HepG2 (cell line): ENCODE results near the gene PTPRE. TPM values are rescaled to one million over a fixed set of nuclear protein-coding genes. Genes with fewer than 3 reads are reported as not detected.

ENCODE experiments used
- ATAC-seq: fragments of 200-7000 bp; cut with Tn5 transposase; 3 replicates; pipeline ENCODE4 v1.9.1; 2020; ENCODE audit warnings: mild to moderate bottlenecking, moderate library complexity
- BruUV-seq: library from RNA; stranded (reverse); fragments of 400-500 nt; replicated peaks from 2 replicates; lab custom pipeline; 2021; lab: Mats Ljungman, UMichigan
- CTCF ChIA-PET: fragments of 300-600 bp; formaldehyde crosslinking; extraction: SDS; loops from one replicate; lab custom pipeline; 2021; ENCODE audit warnings: low total read pairs, inconsistent platforms, low intra/inter-chr PET ratio; lab: Yijun Ruan, JAX
- POLR2A ChIA-PET: fragments of 350-600 bp; sonication (Branson Sonifier 250); formaldehyde crosslinking; loops from one replicate; lab custom pipeline; 2020; ENCODE audit warnings: antibody characterized with exemption, inconsistent platforms; lab: Yijun Ruan, JAX
- DNase-seq: peaks from one replicate; pipeline ENCODE4 v3.0.0-alpha.2; 2015; ENCODE audit warnings: low spot score
- FAIRE-seq: peaks from 3 replicates; lab custom pipeline; 2011; peaks lifted over from hg19 to GRCh38; lab: Jason Lieb, UNC
- H2AFZ ChIP-seq: one replicate; pipeline ENCODE4 v1.6.1; 2011; ENCODE audit warnings: low read length, inconsistent platforms
- H3K27ac ChIP-seq: fragments of 300-600 bp; 3 replicates; pipeline ENCODE4 v1.8.0; 2011; ENCODE audit warnings: mixed run types, mild to moderate bottlenecking, mixed read lengths, low read length, inconsistent platforms; ENCODE audit not compliant: insufficient read depth; ENCODE audit errors: extremely low read length
- H3K27me3 ChIP-seq, 2 experiments: fragments of 200-600 bp in 1 of 2; 2 replicates in 1 of 2; 3 replicates in 1 of 2; pipeline versions ENCODE4 v1.6.0 to v1.8.0; 2011; ENCODE audit warnings: low read length in 2 of 2, mild to moderate bottlenecking in 2 of 2, moderate library complexity in 2 of 2, inconsistent platforms in 1 of 2; ENCODE audit not compliant: insufficient read depth in 2 of 2, control insufficient read depth in 1 of 2
- H3K36me3 ChIP-seq, 2 experiments: fragments of 200-600 bp in 1 of 2; replicated peaks in 1 of 2; 2 replicates in 1 of 2; 3 replicates in 1 of 2; pipeline versions ENCODE4 v1.5.1 to v1.8.0; 2011; ENCODE audit warnings: low read length in 2 of 2, inconsistent platforms in 1 of 2; ENCODE audit not compliant: insufficient read depth in 2 of 2, control insufficient read depth in 1 of 2
- H3K4me1 ChIP-seq: 2 replicates; pipeline ENCODE4 v1.5.1; 2012; ENCODE audit warnings: low read length, inconsistent platforms; ENCODE audit not compliant: insufficient read depth
- H3K4me2 ChIP-seq: 2 replicates; pipeline ENCODE4 v1.6.0; 2011; ENCODE audit warnings: low read depth, low read length, inconsistent platforms
- H3K4me3 ChIP-seq, 3 experiments: fragments of 200-600 bp in 1 of 3; sonication (generic), shearing (Covaris generic) in 1 of 3; replicated peaks in 1 of 3; 2 replicates each; pipeline ENCODE4 v1.5.1; 2011 to 2016; ENCODE audit warnings: low read length in 3 of 3, inconsistent platforms in 2 of 3, low read depth in 2 of 3, mild to moderate bottlenecking in 2 of 3, control low read depth in 1 of 3, mixed read lengths in 1 of 3; ENCODE audit not compliant: insufficient read depth in 1 of 3
- H3K79me2 ChIP-seq: one replicate; pipeline ENCODE4 v1.6.1; 2011; ENCODE audit warnings: low read length, inconsistent platforms; ENCODE audit not compliant: insufficient read depth
- H3K9ac ChIP-seq: 2 replicates; pipeline ENCODE4 v1.6.0; 2011; ENCODE audit warnings: mild to moderate bottlenecking, low read depth, low read length, inconsistent platforms; ENCODE audit not compliant: insufficient read depth
- H3K9me3 ChIP-seq: 2 replicates; pipeline ENCODE4 v1.5.1; 2012; ENCODE audit warnings: mild to moderate bottlenecking, low read length
- H4K20me1 ChIP-seq: 2 replicates; pipeline ENCODE4 v1.6.0; 2011; ENCODE audit warnings: inconsistent platforms, mild to moderate bottlenecking, low read length, moderate library complexity; ENCODE audit not compliant: insufficient read depth
- ELF3 ChIP-seq: IDR thresholded peaks from 2 replicates; pipeline ENCODE4 v1.6.1; 2016; ENCODE audit warnings: missing genetic modification reagents, missing compliant biosample characterization
- ETV6 ChIP-seq: sonication (generic); formaldehyde crosslinking; conservative IDR thresholded peaks from 2 replicates; pipeline ENCODE4 v1.4.0; 2020; ENCODE audit warnings: missing genetic modification reagents
- HNRNPH1 ChIP-seq: fragments of 200-400 bp; formaldehyde crosslinking; optimal IDR thresholded peaks from 2 replicates; pipeline ENCODE3; 2017; ENCODE audit warnings: mild to moderate bottlenecking, low read depth, low read length
- HOXA5 ChIP-seq: sonication (generic); formaldehyde crosslinking; IDR thresholded peaks from 2 replicates; pipeline ENCODE4 v1.4.0; 2020; ENCODE audit warnings: missing genetic modification reagents
- SMAD1 ChIP-seq: sonication (generic); formaldehyde crosslinking; IDR thresholded peaks from 2 replicates; pipeline ENCODE4 v1.4.0; 2020; ENCODE audit warnings: missing genetic modification reagents, low read depth, mild to moderate bottlenecking, borderline replicate concordance
- SP5 ChIP-seq: IDR thresholded peaks from 2 replicates; pipeline ENCODE4 v1.6.1; 2016; ENCODE audit warnings: low read depth, borderline replicate concordance
- ZBTB42 ChIP-seq: sonication (generic); formaldehyde crosslinking; IDR thresholded peaks from 2 replicates; pipeline ENCODE4 v1.5.0; 2020; ENCODE audit warnings: mild to moderate bottlenecking, missing genetic modification reagents
- ZFAT ChIP-seq: sonication (generic); formaldehyde crosslinking; conservative IDR thresholded peaks from 2 replicates; pipeline ENCODE4 v1.8.1; 2023; ENCODE audit warnings: missing genetic modification reagents, inconsistent platforms
- ZFYVE20 ChIP-seq: sonication (generic); formaldehyde crosslinking; IDR thresholded peaks from 2 replicates; pipeline ENCODE4 v1.8.0; 2023; ENCODE audit warnings: low read depth, mild to moderate bottlenecking, moderate library complexity, missing genetic modification reagents, borderline replicate concordance
- ZNF143 ChIP-seq: sonication (generic); formaldehyde crosslinking; IDR thresholded peaks from 2 replicates; pipeline ENCODE4 v1.4.0; 2020; ENCODE audit warnings: missing genetic modification reagents
- ZNF282 ChIP-seq: fragments of 450-650 bp; IDR thresholded peaks from 2 replicates; pipeline ENCODE4 v1.6.1; 2018; ENCODE audit not compliant: partially characterized antibody
- ZNF3 ChIP-seq: IDR thresholded peaks from 2 replicates; pipeline ENCODE4 v1.7.0; 2017; ENCODE audit warnings: inconsistent platforms
- ZSCAN25 ChIP-seq: sonication (generic); formaldehyde crosslinking; IDR thresholded peaks from 2 replicates; pipeline ENCODE4 v1.8.0; 2022; ENCODE audit warnings: mild to moderate bottlenecking, missing genetic modification reagents
- WGBS: methylation state at CpG from one replicate; pipeline ENCODE4 v1.1.6; 2017; ENCODE audit warnings: low lambda C conversion rate; 5-methylcytosine and 5-hydroxymethylcytosine counted together
- in situ Hi-C: cut with HindIII; loops from 2 replicates; pipeline ENCODE4 v1.10.0; 2017; ENCODE audit warnings: low pct_unique_long_range_greater_than_20kb; ENCODE audit not compliant: extremely low pct_ligation_motif_present
- intact Hi-C: fragments of 100-400 bp; cut with micrococcal nuclease; formaldehyde crosslinking; loops from one replicate; pipeline ENCODE4 v1.10.0; 2022; ENCODE audit not compliant: unreplicated experiment
- polyA plus RNA-seq, 8 experiments: library from polyadenylated mRNA; depleted of rRNA in 3 of 8; stranded (reverse) in 7 of 8; unstranded in 1 of 8; fragments of >200 nt; fragmentation: Illumina TruSeq in 4 of 8; extraction: Trizol in 4 of 8; gene quantifications; 2 replicates each; pipeline versions ENCODE4 v1.2.1 to v1.2.3, GENCODE V29; 2011 to 2016; ENCODE audit warnings: low read depth in 4 of 8, missing spikeins in 1 of 8, mixed read lengths in 1 of 8; ENCODE audit not compliant: insufficient read depth in 1 of 8
- total RNA-seq, 5 experiments: library from RNA; depleted of rRNA; stranded (reverse); fragments of >200 nt; fragmentation: Illumina TruSeq; extraction: Trizol; gene quantifications; 2 replicates each; pipeline ENCODE4 v1.2.3, GENCODE V29; 2016; ENCODE audit warnings: low read depth in 1 of 5
- TF ChIP-seq, protein P1 (sequence below): sonication (generic); formaldehyde crosslinking; IDR thresholded peaks from 2 replicates; pipeline ENCODE4 v1.9.0; 2021; ENCODE audit warnings: missing genetic modification reagents, mild to moderate bottlenecking, borderline replicate concordance
- TF ChIP-seq, protein P2 (sequence below), 2 experiments: sonication (generic) in 1 of 2; formaldehyde crosslinking in 1 of 2; IDR thresholded peaks; 2 replicates each; pipeline versions ENCODE4 v1.5.1 to v1.6.1; 2011 to 2020; ENCODE audit warnings: borderline replicate concordance in 1 of 2, low read depth in 1 of 2, low read length in 1 of 2, mild to moderate bottlenecking in 1 of 2, missing genetic modification reagents in 1 of 2, moderate library complexity in 1 of 2
- TF ChIP-seq, protein P3 (sequence below): sonication (generic); formaldehyde crosslinking; IDR thresholded peaks from 2 replicates; pipeline ENCODE4 v1.4.0; 2020; ENCODE audit warnings: missing genetic modification reagents, borderline replicate concordance
- TF ChIP-seq, protein P4 (sequence below): sonication (generic); formaldehyde crosslinking; IDR thresholded peaks from 2 replicates; pipeline ENCODE4 v1.4.0; 2020; ENCODE audit warnings: mild to moderate bottlenecking, low read depth, missing genetic modification reagents

PTPRE gene
- total and polyA plus RNA-seq, 2 of the 13 experiments (the other 11 are each of a cell fraction or from before 2014, with no cell fraction given): 0.01 to 0.02 TPM

DNA sequence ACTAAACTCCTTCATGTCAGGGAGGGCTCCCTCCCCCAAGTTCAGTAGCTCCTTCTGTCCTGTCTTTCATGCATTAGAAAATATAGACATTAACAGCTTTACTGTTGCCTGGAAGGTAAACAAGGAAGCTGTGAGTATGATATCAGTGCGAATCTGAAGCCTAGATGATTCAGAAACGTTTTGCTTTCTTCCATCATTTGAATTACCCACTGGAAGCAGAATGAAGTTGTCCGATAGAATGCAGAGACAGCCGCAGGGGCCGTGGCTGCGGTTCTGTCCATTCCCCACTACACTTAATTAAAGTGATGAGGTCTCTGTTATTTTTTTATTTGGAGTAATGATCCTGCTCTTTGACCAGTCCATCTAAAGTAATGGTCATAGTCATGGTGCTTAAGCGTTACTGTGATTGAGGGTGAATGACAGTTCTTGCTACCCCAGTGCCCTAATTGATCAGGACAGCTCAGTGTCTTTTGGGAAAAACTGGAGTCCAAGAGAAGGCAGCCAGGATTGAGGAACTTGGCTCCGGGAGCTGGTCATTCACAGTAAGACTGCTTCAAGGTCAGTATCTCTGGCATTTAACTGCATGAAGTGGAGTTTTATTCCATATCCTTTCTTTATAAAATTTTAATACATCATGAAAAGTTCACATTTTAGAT lies 69.9 kb downstream of the PTPRE start (continued):
- no peak for TF ChIP-seq ZFYVE20 (CRISPR knock-in tag)
- TF ChIP-seq HOXA5 (CRISPR knock-in tag): no peak
- TF ChIP-seq ZNF143 (CRISPR knock-in tag): no peak
- TF ChIP-seq, protein P1, sequence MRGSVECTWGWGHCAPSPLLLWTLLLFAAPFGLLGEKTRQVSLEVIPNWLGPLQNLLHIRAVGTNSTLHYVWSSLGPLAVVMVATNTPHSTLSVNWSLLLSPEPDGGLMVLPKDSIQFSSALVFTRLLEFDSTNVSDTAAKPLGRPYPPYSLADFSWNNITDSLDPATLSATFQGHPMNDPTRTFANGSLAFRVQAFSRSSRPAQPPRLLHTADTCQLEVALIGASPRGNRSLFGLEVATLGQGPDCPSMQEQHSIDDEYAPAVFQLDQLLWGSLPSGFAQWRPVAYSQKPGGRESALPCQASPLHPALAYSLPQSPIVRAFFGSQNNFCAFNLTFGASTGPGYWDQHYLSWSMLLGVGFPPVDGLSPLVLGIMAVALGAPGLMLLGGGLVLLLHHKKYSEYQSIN (CRISPR knock-in tag): no peak
- TF ChIP-seq ZNF3 (CRISPR knock-in tag): no peak
- TF ChIP-seq, protein P2, sequence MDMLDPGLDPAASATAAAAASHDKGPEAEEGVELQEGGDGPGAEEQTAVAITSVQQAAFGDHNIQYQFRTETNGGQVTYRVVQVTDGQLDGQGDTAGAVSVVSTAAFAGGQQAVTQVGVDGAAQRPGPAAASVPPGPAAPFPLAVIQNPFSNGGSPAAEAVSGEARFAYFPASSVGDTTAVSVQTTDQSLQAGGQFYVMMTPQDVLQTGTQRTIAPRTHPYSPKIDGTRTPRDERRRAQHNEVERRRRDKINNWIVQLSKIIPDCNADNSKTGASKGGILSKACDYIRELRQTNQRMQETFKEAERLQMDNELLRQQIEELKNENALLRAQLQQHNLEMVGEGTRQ (IDR thresholded peaks at IDR 0.05; ENCODE audit: low read depth, low read length): no peak
- TF ChIP-seq, protein P2 (CRISPR knock-in tag; IDR thresholded peaks at IDR 0.05; ENCODE audit: borderline replicate concordance): no peak

DNA sequence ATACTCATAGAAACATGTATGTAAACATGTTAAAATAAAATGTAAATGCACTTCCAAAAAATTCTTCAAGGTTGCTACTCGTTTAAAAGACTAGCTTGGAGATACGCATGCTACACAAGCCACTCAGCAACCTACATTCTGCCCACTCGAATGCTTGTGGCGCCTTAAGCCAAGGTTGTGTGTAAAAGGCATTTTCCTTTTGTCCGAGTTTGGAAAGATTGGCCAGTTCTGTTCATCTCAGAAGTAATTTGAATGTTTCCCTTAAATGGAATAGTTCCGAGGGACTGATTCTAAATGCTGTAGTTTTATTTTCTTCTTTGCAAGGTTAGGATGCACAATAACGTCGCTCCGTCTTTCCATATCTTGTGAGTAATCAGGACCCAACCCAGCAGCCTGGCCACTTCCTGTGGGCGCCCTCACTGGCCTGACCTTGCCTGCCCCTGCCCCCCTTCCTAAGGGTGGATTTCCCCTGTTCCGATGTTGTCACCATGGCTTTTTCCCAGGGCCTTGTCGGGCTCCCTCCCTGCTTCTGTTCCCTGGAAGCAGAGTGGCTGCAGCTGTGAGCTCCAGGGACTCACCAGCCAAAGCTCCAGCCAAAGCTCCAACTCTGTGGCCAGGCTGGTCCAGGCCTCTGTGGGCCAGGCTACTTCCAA lies 70.6 kb downstream of the PTPRE start:
- in situ Hi-C loops (no loop called here), intact Hi-C loops (no loop called here)
- Histone ChIP-seq H3K36me3 (no peaks in the 10 kb centered on the region), H3K27ac (no peak overlapping the region), H3K4me1 (no peaks in the 10 kb centered on the region), H2AFZ (no peak overlapping the region), H3K79me2 (no peaks in the 10 kb centered on the region), H3K4me2 (no peak overlapping the region), H3K9me3 (peaks cover 12% of the 10 kb centered on the region), H4K20me1 (no peaks in the 10 kb centered on the region), H3K9ac (no peak overlapping the region), H3K4me3 (no peak overlapping the region), H3K27me3 (peaks cover 1 to 34% of the 10 kb centered on the region in 2 experiments; a peak in 4 of 5 replicates)
- FAIRE-seq (no peak), DNase-seq (no peak), ATAC-seq (no peak)
- ChIA-PET POLR2A (no interaction called here), CTCF (no interaction called here)
- no TSS peak for BruUV-seq
- WGBS: 18% methylated on average over 12 of the region's 12 CpGs
- no peak for TF ChIP-seq ZFAT (CRISPR knock-in tag)
- TF ChIP-seq HNRNPH1: no peak
- no peak for TF ChIP-seq SP5
- TF ChIP-seq SMAD1 (CRISPR knock-in tag): no peak
- no peak for TF ChIP-seq ZBTB42 (CRISPR knock-in tag)
- TF ChIP-seq ZSCAN25 (CRISPR knock-in tag): no peak
- TF ChIP-seq ELF3: no peak
- TF ChIP-seq ZNF282: no peak
- TF ChIP-seq, protein P3, sequence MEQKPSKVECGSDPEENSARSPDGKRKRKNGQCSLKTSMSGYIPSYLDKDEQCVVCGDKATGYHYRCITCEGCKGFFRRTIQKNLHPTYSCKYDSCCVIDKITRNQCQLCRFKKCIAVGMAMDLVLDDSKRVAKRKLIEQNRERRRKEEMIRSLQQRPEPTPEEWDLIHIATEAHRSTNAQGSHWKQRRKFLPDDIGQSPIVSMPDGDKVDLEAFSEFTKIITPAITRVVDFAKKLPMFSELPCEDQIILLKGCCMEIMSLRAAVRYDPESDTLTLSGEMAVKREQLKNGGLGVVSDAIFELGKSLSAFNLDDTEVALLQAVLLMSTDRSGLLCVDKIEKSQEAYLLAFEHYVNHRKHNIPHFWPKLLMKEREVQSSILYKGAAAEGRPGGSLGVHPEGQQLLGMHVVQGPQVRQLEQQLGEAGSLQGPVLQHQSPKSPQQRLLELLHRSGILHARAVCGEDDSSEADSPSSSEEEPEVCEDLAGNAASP: no peak
- TF ChIP-seq ETV6: no peak
- TF ChIP-seq, protein P4, sequence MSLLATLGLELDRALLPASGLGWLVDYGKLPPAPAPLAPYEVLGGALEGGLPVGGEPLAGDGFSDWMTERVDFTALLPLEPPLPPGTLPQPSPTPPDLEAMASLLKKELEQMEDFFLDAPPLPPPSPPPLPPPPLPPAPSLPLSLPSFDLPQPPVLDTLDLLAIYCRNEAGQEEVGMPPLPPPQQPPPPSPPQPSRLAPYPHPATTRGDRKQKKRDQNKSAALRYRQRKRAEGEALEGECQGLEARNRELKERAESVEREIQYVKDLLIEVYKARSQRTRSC (CRISPR knock-in tag): no peak
